ENCODE data around the gene SLC6A12. TPM values are rescaled to one million over a fixed set of nuclear protein-coding genes. Genes with fewer than 3 reads are reported as not detected.
"Not testable (repeated sequence)": the region's sequence is repeated elsewhere in the genome, so short reads cannot be mapped to it uniquely, and the experiment has no call there.

Gene SLC6A12
- total RNA-seq, 1 experiment from 2014 or later: not detected

DNA sequence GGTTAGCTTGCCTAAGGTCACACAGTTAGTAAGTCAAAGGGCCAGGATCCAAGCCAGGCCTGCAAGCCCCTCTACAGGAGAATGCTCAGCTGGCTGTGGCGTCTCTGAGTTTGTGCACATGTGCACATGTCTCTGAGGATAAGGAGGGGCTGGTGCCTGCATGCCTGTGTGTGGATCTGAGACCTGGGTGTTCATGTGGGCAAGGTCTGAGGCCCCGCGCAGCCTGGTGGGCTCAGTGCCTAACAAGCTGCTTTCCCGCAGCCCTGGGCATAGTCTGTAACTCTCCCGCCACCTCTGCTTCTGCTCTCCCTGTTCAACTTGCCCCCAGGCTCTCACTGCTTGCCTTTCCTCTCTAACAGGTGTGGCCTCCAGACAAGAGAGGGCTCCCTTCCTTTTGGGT, 4.3 kb upstream of the SLC6A12 start:
- DNase-seq (ENCODE audit: low read depth): no peak

GRCh38 chr12:217029-217428, 3.1 kb upstream of the SLC6A12 start:
- not testable (repeated sequence) for DNase-seq (ENCODE audit: low read depth)

DNA sequence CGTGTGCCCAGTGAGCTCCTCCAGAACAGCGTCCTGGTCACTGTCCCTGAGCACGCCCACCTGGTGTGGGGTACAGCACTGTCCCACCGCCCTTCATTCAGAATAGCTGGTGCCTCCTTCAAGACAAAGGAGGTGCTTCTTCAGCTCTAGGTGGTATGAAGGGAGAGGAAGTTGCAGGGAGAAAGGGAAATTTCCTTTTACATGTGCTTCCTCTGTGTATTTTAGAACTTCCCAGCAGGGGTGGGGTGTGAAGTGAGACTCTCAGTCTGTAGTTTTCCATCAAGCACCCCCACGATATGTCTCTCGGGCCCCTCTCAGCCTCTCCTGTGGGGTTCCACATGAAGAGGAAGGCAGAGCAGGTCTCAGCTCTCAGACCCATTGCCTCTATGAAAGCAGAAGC, 1.2 kb upstream of the SLC6A12 start:
- DNase-seq (ENCODE audit: low read depth): no peak

GRCh38 chr12:213527-213932, 427 bp downstream of the SLC6A12 start:
- no peak for DNase-seq (ENCODE audit: low read depth)

- DNase-seq (ENCODE audit: low read depth): no peak
Measured at GRCh38 chr12:212715-213526, 1.0 kb downstream of the SLC6A12 start.

DNA sequence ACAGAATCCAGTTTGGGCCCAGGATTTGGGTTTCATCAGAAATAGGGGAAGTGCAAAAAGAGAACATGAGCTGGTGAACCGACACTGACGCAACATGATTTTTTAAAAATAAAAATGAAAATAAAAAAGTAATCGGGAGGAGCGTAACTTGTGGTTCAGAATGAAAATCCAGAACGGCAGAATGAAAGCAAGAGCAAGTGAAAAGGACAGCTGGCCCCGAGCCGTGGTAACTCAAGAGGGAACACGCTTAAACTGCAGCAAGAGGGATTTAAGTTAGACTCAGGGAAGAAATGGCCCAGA, 1.6 kb downstream of the SLC6A12 start:
- DNase-seq (ENCODE audit: low read depth): no peak

GRCh38 chr12:211639-212414, 2.1 kb downstream of the SLC6A12 start:
- DNase-seq (ENCODE audit: low read depth): no peak

GRCh38 chr12:211142-211465, 2.9 kb downstream of the SLC6A12 start:
- DNase-seq (ENCODE audit: low read depth): no peak

- DNase-seq (ENCODE audit: low read depth): no peak
Measured at GRCh38 chr12:210277-211141, 3.4 kb downstream of the SLC6A12 start.

- no peak for DNase-seq (ENCODE audit: low read depth)
Measured at GRCh38 chr12:209851-210250, 4.1 kb downstream of the SLC6A12 start.

GRCh38 chr12:209246-209645, 4.7 kb downstream of the SLC6A12 start:
- DNase-seq (ENCODE audit: low read depth): no peak

DNA sequence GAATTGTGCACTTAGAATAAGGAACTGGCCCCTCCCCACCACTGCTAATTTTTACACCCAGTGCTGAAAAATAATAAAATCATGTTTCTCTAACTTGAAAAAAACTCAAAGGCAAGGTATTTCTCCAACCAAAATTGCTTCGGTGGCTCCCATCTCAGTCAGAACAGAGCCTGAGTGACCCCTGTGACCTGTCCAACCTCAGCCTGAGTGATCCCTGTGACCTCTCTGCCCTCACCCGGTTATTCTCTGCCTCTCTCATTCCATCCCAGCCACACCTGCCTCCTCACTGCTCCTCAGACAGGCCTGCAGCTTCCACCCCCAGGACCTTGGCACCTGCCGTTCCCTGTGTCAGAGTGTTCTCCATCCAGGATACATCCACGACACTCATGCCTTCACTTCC, 5.1 kb downstream of the SLC6A12 start:
- DNase-seq (ENCODE audit: low read depth): no peak

GRCh38 chr12:207804-208203, 6.2 kb downstream of the SLC6A12 start:
- DNase-seq (ENCODE audit: low read depth): no peak

DNA sequence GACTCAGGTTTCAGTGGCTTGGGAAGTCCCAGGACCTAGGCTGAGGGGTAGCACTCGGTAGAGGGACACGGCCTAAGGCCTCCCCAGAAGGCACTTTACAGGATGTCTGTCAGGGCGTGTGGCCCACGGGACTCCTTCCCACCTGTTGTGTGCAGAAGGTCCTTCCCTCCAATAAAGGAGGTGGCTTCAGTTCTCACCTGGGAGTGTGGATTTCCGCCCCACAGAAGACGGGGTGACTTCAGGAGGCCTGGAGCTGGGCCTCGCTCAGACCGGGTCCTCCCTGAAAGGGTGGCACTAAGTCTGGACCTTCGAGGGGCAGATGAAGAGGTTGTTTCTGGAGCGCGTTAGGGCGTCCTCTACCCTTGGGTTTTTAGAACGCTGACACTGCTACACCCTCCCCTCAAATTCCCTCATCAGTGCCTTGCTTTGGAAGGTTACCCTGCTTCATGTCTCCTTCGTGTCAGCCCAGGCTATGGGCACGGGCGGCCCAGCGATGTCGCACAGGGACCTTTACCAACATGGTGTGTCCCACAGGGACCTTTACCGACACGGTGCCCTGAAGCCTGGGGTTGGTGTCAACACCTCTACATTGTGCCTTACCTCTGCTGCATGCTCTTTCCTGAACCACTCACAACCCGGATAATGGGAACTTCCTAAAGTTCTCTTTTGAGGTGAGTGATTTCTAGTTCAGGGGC, 7.1 kb downstream of the SLC6A12 start:
- DNase-seq (ENCODE audit: low read depth): no peak

DNA sequence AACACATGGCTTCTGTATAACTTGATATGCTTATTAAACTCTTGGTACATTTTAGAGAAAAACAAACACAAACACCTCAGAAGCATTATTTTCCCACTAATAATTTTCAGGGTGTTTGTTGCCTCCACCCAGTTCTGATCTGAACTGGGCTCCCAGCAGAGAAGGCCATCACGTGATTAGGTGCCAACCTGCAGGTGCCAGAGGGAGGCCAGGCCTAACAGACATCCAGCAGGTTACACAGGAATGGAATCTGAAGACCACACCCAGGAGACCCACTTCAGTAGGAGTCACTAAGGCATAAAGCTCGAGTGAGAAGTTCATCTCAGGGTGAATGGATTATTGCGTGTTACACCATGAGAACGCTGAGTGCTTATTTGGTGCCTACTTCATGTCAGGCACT, 8.9 kb downstream of the SLC6A12 start:
- DNase-seq (ENCODE audit: low read depth): no peak

GRCh38 chr12:204261-204678, 9.7 kb downstream of the SLC6A12 start:
- DNase-seq (ENCODE audit: low read depth): no peak

DNA sequence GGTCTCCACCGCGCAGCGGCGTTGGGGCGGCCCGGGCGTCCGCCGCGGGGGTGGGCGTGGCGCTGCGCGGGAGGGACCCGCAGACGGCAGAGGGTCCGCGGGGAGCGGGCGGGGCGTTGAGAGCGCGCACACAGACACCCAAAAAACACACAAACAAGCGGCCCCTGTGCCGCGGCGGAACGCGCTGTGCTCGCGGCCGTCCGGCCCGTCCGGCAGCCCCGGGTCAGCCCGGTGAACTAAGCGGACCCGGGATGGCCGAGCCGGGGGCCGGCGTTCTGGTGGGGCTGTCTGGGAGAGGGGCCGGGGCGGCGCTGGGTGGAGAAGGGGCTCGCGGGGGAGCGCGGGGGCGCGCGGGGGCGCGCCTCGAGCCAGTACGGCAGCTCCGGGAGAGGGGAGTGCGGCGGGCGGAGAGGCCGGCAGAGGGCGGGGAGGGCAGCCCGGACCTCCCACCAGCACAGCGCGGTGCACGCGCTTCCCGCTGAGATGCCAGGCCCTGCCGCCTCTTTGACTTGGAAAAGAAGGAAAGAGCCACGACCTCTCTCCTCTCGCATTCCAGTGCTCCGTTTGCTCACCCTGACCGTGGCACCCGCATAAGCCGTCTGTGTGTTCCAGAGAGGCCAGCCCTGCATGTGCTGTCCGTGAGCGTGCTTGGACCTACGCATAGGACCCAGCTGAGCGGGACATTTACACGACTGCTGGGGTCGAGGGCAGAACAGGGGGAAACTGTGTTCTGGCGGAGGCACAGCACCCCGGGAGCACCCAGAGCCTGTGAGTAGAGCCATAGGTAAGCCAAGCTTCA, 10.3 kb downstream of the SLC6A12 start:
- no peak for DNase-seq (ENCODE audit: low read depth)

- DNase-seq (ENCODE audit: low read depth): no peak
Measured at GRCh38 chr12:203074-203461, 10.9 kb downstream of the SLC6A12 start.

DNA sequence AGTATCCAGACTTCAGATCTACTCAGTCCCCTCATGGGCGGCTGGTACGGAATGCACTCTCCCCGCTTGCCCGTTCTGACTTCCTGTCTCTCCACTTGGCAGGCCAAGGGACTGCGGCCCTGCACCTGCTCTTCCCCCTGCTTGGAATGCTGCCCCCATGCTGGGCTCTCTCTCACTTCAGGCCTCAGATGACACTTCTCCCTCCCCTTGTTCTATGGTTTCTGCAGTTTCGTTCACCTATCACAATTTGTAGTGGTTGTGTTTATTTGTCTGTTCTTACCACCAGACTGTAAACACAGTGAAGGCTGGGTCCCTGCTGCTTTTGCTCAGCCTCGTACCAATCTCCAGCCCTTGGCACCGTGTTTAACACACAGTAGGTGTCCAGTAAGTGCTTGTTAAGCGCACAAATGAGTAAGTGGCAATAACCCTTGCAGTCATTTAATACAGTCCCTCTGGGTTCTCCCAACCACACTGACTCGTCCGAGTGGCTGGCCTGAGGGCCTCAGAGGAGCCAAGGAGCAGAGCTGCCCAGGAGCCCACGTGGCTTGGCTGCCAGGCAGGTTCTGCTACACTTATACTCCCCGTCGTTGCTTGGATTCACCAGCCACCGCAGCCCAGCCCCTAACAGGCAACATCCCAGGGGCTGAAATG, 11.8 kb downstream of the SLC6A12 start:
- DNase-seq (ENCODE audit: low read depth): no peak

GRCh38 chr12:201361-201760, 12.6 kb downstream of the SLC6A12 start:
- no peak for DNase-seq (ENCODE audit: low read depth)
